ENCODE results near the gene SLC17A7.

SLC17A7 gene

GRCh38 chr19:49390131-49390928, 51.0 kb downstream of the SLC17A7 start:
- H3K4me3 ChIP-seq (ENCODE audit: low read depth, low read length) = no peak overlapping the region
- TF ChIP-seq CTCF (IDR thresholded peaks at IDR 0.05; ENCODE audit: low read depth, low read length) = no peak
- no peaks in the 10 kb centered on the region for H3K36me3 ChIP-seq
- H3K4me1 ChIP-seq = no peaks in the 10 kb centered on the region
- DNase-seq = no peak
- peaks cover 19% of the 10 kb centered on the region for H3K27me3 ChIP-seq
- H3K9me3 ChIP-seq = no peaks in the 10 kb centered on the region

- Histone ChIP-seq H3K36me3 (no peaks in the 10 kb centered on the region), H3K9me3 (no peaks in the 10 kb centered on the region), H3K4me3 (ENCODE audit: low read depth, low read length) (no peak overlapping the region), H3K27me3 (peaks cover 19% of the 10 kb centered on the region), H3K4me1 (no peaks in the 10 kb centered on the region)
- TF ChIP-seq CTCF (IDR thresholded peaks at IDR 0.05; ENCODE audit: low read depth, low read length) = no peak
- no peak for DNase-seq
Observed at GRCh38 chr19:49389406-49389805, 51.9 kb downstream of the SLC17A7 start.

GRCh38 chr19:49387936-49388372, 53.4 kb downstream of the SLC17A7 start, which contains the start of gene KASH5:
Gene KASH5, plus strand, starts transcription at chr19:49388249. Its CDS starts 2,635 bp downstream, at chr19:49390884.
- Histone ChIP-seq H3K36me3 (no peaks in the 10 kb centered on the region), H3K27me3 (peaks cover 19% of the 10 kb centered on the region), H3K4me3 (ENCODE audit: low read depth, low read length) (no peak within 1 kb of the TSS), H3K9me3 (no peaks in the 10 kb centered on the region), H3K4me1 (no peaks in the 10 kb centered on the region)
- DNase-seq = peak; percentile 55
- TF ChIP-seq CTCF (IDR thresholded peaks at IDR 0.05; ENCODE audit: low read depth, low read length) = no peak

- TF ChIP-seq CTCF (IDR thresholded peaks at IDR 0.05; ENCODE audit: low read depth, low read length) = no peak
- Histone ChIP-seq H3K9me3 (no peaks in the 10 kb centered on the region; the same call in 1 of the 2 replicates), H3K27me3 (no peaks in the 10 kb centered on the region), H3K4me3 (ENCODE audit: low read depth, low read length) (no peak overlapping the region), H3K36me3 (no peaks in the 10 kb centered on the region), H3K4me1 (no peaks in the 10 kb centered on the region)
- DNase-seq = no peak
Observed at GRCh38 chr19:49383599-49383998, 57.7 kb downstream of the SLC17A7 start.

GRCh38 chr19:49382639-49383038, 58.7 kb downstream of the SLC17A7 start:
- Histone ChIP-seq H3K4me1 (no peaks in the 10 kb centered on the region), H3K36me3 (no peaks in the 10 kb centered on the region), H3K27me3 (no peaks in the 10 kb centered on the region), H3K9me3 (no peaks in the 10 kb centered on the region; the same call in 1 of the 2 replicates), H3K4me3 (ENCODE audit: low read depth, low read length) (no peak overlapping the region)
- DNase-seq = no peak
- TF ChIP-seq CTCF (IDR thresholded peaks at IDR 0.05; ENCODE audit: low read depth, low read length) = no peak

- no peaks in the 10 kb centered on the region for H3K27me3 ChIP-seq
- no peak overlapping the region for H3K4me3 ChIP-seq (ENCODE audit: low read depth, low read length)
- no peak for TF ChIP-seq CTCF (IDR thresholded peaks at IDR 0.05; ENCODE audit: low read depth, low read length)
- H3K9me3 ChIP-seq = no peaks in the 10 kb centered on the region; the same call in 1 of the 2 replicates
- DNase-seq = no peak
- no peaks in the 10 kb centered on the region for H3K4me1 ChIP-seq
- no peaks in the 10 kb centered on the region for H3K36me3 ChIP-seq
Observed at GRCh38 chr19:49380391-49380790, 60.9 kb downstream of the SLC17A7 start.

All from BE2C (cell line).